NT2/D1 (cell line): ENCODE results near the gene OGDHL.
A peak's percentile ranks its signal among the peaks of the same experiment; 100 is the strongest.

Source experiments
- DNase-seq: peaks from one replicate; pipeline ENCODE4 v3.0.0-alpha.2; 2011; ENCODE audit warnings: low read depth, low spot score
- H3K27me3 ChIP-seq: 2 replicates; pipeline ENCODE4 v1.6.0; 2011; ENCODE audit warnings: mild to moderate bottlenecking; ENCODE audit not compliant: insufficient read length, insufficient read depth
- H3K36me3 ChIP-seq: 2 replicates; pipeline ENCODE4 v1.6.1; 2011; ENCODE audit warnings: mild to moderate bottlenecking, low read length, mixed read lengths; ENCODE audit not compliant: insufficient read depth, insufficient read length
- H3K4me1 ChIP-seq: 2 replicates; pipeline ENCODE4 v1.5.1; 2011; ENCODE audit not compliant: insufficient read depth, insufficient read length
- H3K4me3 ChIP-seq: 2 replicates; pipeline ENCODE4 v1.5.1; 2011; ENCODE audit warnings: low read depth; ENCODE audit not compliant: insufficient read length
- H3K9ac ChIP-seq: 2 replicates; pipeline ENCODE4 v1.6.0; 2011; ENCODE audit warnings: low read depth; ENCODE audit not compliant: insufficient read length
- H3K9me3 ChIP-seq: 2 replicates; pipeline ENCODE4 v1.5.1; 2011; ENCODE audit warnings: mild to moderate bottlenecking, low read length; ENCODE audit not compliant: insufficient read depth
- SUZ12 ChIP-seq: IDR thresholded peaks from 2 replicates; pipeline ENCODE4 v1.6.1; 2011; ENCODE audit not compliant: insufficient read length, insufficient read depth; ENCODE audit errors: extremely low read depth
- YY1 ChIP-seq: IDR thresholded peaks from 2 replicates; pipeline ENCODE4 v1.6.1; 2011; ENCODE audit not compliant: insufficient read length, insufficient read depth
- ZNF274 ChIP-seq: IDR thresholded peaks from 2 replicates; pipeline ENCODE4 v1.6.1; 2011; ENCODE audit warnings: mild to moderate bottlenecking, low read depth, low read length

Gene OGDHL

GRCh38 chr10:49767752-49768151 lies 5.6 kb upstream of the OGDHL start:
- H3K27me3 ChIP-seq, result peaks cover 18% of the 10 kb centered on the region
- TF ChIP-seq YY1, result no peak
- no peaks in the 10 kb centered on the region; the same call in 1 of the 2 replicates for H3K9me3 ChIP-seq
- no peak overlapping the region for H3K4me3 ChIP-seq
- no peak for DNase-seq
- H3K9ac ChIP-seq, result no peak overlapping the region
- H3K36me3 ChIP-seq, result no peaks in the 10 kb centered on the region
- no peaks in the 10 kb centered on the region for H3K4me1 ChIP-seq

GRCh38 chr10:49766484-49766883 lies 4.4 kb upstream of the OGDHL start:
- H3K27me3 ChIP-seq, result peaks cover 23% of the 10 kb centered on the region

DNA sequence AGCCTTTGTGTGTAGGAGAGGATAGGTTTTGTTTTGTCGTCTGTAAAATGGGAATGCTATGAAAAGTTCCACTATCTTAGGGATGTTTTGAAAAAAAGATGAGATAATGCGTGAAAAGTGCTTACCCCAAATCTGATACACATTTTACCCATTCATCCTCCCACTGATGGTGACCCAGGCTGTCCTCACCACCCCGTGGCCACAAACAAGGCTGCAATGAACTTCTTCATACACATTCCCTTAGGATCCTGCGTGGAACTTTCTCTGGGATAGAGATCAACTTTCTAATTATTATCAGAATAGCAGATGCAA lies 399 bp upstream of the OGDHL start:
- Histone ChIP-seq H3K36me3 (no peaks in the 10 kb centered on the region), H3K9ac (no peak overlapping the region), H3K4me3 (peak overlapping the region; percentile 70), H3K4me1 (peaks cover 2% of the 10 kb centered on the region), H3K27me3 (peaks cover 27% of the 10 kb centered on the region), H3K9me3 (no peaks in the 10 kb centered on the region; the same call in 1 of the 2 replicates)
- DNase-seq, result no peak
- TF ChIP-seq SUZ12 (no peak), ZNF274 (no peak), YY1 (no peak)

More at GRCh38 chr10:49766484-49766883, 4.4 kb upstream of the OGDHL start:
- Histone ChIP-seq H3K9me3 (no peaks in the 10 kb centered on the region; the same call in 1 of the 2 replicates), H3K36me3 (no peaks in the 10 kb centered on the region), H3K9ac (no peak overlapping the region), H3K4me3 (no peak overlapping the region), H3K4me1 (no peaks in the 10 kb centered on the region)
- no peak for DNase-seq
- TF ChIP-seq SUZ12, result no peak
- no peak for TF ChIP-seq YY1
- no peak for TF ChIP-seq ZNF274

DNA sequence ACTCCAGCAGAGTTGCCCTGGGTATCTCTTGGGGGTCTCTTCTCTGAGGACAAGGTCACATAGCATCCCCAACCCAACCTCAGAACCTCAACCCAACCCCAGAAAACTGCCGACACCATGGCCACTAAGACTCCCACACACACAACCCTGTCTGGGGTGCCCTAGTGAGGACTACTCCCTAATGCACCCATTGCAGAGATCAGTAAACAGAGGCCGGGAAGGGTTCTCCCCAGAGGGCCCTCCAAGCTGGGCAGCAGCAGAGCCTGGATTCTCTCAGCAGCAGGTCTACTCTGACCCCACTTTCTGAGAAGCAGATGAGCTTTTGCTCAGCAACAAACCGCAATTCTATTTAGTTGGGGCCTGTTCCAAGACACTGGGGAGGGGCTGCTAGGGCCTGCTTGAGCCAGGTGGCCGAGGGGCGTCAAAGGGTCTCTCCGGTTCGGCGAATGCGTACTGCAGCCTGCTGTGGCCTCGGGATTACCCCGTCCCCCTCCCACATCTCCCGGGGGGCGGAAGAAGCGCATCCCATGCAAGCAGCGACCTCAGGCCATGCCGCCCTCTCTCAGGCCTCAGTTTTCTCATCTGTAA lies 828 bp downstream of the OGDHL start:
- DNase-seq, result no peak
- Histone ChIP-seq H3K9me3 (no peaks in the 10 kb centered on the region), H3K9ac (peak overlapping the region; percentile 79), H3K27me3 (peaks cover 27% of the 10 kb centered on the region), H3K36me3 (peaks cover 5% of the 10 kb centered on the region), H3K4me3 (peak overlapping the region; percentile 70), H3K4me1 (peaks cover 2% of the 10 kb centered on the region)
- no peak for TF ChIP-seq ZNF274
- TF ChIP-seq YY1, result no peak
- TF ChIP-seq SUZ12, result no peak

DNA sequence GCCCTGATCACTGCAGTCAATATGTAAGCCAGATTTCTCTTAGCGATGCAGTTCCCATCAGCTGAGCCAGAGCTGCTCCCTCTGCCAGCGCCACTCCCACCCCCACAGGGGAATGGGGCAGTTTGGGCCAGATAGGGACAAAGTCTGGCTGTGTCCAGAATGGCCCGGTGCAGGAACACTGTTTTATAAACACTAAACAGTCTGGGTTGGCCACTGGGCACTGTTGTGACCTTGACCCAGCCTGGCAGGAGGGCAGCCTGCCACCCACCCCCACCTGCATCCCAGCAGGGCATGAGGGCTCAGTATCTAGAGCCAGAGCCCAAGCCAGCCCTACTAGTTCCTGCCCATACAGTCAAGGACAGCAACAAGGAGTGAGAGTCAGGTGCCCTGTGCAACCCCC lies 1.3 kb downstream of the OGDHL start:
- Histone ChIP-seq H3K4me3 (no peak overlapping the region), H3K9me3 (no peaks in the 10 kb centered on the region), H3K27me3 (peaks cover 27% of the 10 kb centered on the region), H3K9ac (no peak overlapping the region), H3K4me1 (peaks cover 2% of the 10 kb centered on the region), H3K36me3 (peaks cover 6% of the 10 kb centered on the region)
- TF ChIP-seq ZNF274 (no peak), SUZ12 (no peak), YY1 (no peak)
- no peak for DNase-seq

DNA sequence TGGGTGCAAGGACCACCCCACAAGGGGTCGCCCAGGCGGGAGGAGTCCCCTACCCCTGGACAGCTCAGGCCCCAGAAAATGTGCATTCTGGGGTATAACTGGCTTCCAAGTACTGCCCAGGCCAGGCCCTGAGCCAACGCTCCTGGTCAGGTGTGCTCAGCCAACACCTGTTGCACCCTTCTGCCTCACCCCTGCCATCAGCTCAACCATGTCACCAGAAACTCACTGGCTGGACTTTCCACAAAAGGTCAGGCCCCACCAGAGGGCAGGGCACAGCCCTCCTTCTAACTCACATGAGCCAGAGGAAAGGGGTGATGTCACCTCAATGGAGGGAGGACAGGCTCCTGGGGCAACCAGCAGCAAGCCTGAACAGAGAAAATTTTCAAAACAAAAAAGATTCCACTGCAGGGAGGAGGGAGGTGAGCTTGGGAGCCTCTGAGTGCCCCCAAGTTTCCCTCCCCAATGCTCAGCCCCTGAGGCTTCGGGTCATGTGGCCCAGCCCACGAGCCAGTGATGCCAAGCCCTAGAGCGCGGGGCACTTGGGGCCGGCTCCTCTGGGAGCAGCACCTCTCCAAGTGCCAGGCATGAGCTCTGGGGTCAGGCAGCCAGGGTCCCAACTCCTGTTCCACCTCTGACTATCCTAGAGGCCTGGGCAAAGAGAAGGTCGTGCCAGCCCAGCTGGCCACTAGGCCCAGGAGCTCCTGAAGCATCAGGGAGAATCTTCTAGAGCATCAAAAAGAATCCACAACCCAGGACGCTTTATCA lies 2.2 kb downstream of the OGDHL start:
- no peak for DNase-seq

GRCh38 chr10:49758249-49758930 lies 3.7 kb downstream of the OGDHL start:
- Histone ChIP-seq H3K4me1 (peaks cover 2% of the 10 kb centered on the region), H3K27me3 (peaks cover 14% of the 10 kb centered on the region)
- no peak for DNase-seq

More for the DNA sequence above, 2.2 kb downstream of the OGDHL start:
- no peak overlapping the region for H3K4me3 ChIP-seq
- no peaks in the 10 kb centered on the region for H3K9me3 ChIP-seq
- H3K9ac ChIP-seq, result no peak overlapping the region
- peaks cover 27% of the 10 kb centered on the region for H3K27me3 ChIP-seq
- peaks cover 6% of the 10 kb centered on the region for H3K36me3 ChIP-seq
- peaks cover 2% of the 10 kb centered on the region for H3K4me1 ChIP-seq
- TF ChIP-seq ZNF274 (no peak), SUZ12 (no peak), YY1 (no peak)

More at GRCh38 chr10:49758249-49758930, 3.7 kb downstream of the OGDHL start:
- Histone ChIP-seq H3K9me3 (no peaks in the 10 kb centered on the region), H3K9ac (no peak overlapping the region), H3K4me3 (no peak overlapping the region), H3K36me3 (peaks cover 6% of the 10 kb centered on the region)
- TF ChIP-seq YY1, result no peak
- TF ChIP-seq ZNF274, result no peak
- TF ChIP-seq SUZ12, result no peak
